SIG-M5 treated with dmso at 0.1 percent for 504 hours (cell line): Measurements from ENCODE around the gene HMGN4.
"Not testable (repeated sequence)": the region's sequence is repeated elsewhere in the genome, so short reads cannot be mapped to it uniquely, and the experiment has no call there.

Experiments
- DNase-seq: peaks from one replicate; lab custom pipeline; 2025; ENCODE audit not compliant: unreplicated experiment; lab: John Stamatoyannopoulos, UW

Gene HMGN4

DNA sequence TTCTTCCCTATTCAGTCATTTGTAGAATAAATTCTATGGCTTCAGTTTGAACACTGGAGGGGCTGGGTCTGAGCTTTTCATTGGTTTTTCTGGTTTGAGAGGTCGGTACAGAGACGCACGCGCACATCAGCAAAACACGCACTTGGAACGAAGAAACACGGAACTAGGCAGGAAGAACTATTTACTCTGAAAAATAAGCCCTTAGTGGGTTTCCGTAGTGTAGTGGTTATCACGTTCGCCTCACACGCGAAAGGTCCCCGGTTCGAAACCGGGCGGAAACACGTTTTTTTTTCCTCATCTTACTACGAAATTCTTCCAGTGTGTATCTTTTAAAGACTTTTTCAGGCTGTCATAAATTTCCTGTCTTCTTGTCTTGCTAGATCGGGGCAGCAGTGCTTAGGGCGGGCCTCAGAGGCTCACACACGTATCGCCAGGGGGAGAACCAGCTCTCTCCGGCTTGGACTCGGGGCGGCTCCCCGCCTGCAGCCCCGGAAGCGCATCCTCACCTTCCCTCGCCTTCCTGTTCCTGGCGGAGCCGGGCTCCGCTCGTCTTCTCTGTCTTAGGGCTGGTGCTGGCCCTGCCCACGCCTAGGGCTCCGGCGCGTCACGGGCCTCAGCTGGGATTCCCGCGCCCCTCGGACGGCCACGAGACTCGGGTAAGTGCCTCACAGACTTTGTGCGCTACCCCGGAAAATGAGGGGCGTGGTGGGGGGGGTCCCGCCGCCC is at the start of gene HMGN4:
Gene HMGN4, plus strand, starts transcription at position 521 of the 726 bp plus-strand sequence. CDS start 6,841 bp downstream, outside the sequence.
- DNase-seq = peak; percentile 91

DNA sequence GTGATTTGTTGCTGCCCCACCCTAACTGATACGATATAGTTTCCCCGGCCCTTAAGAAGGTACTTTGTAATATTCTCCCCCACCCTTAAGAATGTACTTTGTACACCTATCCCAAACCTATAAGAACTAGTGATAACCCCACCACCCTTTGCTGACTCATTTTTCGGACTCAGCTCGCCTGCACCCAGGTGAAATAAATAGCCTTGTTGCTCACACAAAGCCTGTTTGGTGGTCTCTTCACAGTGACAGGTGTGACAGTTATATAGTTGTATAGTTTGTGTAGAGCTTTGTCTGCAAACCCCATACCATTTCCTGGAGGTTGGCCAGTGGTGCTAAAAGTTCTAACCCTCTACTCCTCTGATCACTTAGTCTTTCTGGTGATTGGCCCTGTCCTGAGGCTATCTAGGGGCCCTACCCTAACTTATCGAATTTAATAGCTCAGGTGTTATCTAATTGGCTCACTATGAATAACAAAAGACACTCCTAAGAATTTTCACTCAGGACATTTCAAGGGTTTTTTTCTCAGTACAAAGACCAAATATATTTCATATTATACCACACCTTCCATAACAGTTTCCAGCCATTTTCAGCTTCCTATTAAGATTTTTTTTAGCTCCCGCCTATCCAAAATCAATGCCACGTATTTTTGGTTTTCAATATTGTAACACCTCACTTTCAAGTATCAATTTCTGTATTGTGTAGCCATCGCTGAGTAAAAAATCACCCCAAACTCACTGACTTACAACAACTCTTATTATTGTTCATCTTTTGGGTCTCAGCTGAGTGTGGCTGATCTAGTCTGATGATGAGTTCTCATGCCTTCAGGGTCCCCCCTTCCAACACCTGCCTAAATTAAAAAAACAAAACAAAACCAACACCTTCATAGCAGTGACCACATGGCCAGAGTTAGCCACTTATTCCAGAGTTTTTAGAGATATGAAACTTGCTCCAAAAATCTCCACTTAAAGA is 47.9 kb upstream of the HMGN4 start:
- no peak for DNase-seq

DNA sequence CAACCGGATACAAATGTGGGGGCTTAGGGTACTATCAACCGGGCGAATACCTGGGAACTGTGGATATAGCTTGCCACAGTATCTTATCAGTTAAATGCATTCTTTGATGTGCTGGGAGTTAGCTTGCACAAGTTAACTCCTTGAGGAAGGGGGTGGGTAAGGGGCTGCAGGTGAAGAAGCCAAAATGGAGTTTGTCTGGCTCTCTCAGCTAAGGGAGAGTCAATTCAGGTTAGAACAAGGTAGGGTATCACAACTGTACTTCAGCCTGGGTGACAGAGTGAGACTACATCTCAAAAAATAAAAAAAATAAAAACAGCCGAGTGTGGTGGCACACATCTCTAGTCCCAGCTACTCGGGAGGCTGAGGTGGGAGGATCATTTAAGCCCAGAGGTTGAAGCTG is 46.6 kb upstream of the HMGN4 start:
- DNase-seq = no peak

DNA sequence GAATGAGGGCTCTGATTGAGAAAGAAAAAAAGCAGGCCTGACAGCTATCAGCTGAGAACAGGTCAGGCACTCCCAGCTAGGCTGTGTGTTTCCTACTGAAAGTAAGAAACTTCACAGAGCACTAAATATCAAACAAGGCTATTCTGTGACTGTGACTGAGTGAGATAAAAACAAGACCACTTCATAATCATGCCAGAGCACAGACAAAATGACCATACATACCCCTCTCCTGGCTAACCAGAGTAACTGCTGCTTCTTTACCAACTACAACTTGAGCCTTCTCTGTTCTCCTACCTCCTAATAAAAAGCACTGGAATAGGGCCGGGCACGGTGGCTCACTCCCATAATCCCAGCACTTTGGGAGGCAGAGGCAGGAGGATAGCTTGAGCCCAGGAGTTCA is 44.9 kb upstream of the HMGN4 start:
- DNase-seq = no peak

DNA sequence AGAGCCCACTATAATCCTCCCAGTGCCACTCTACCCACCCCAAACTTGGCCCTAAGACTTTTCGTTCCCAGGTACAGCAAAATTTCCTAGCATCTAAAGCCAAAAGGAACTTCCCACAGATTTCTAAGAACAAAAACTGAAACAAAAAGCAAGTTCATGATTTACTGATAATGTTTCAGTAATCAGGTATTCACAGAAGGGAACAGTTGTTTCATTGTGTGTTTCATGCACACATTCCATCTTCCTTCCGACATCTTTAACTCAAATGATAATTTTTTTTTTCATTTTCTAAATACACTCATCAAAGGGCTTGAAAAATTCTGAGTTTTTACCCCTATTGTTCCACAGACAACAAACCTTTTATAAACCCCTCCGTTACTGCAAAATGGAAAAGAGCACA is 44.0 kb upstream of the HMGN4 start:
- no peak for DNase-seq

DNA sequence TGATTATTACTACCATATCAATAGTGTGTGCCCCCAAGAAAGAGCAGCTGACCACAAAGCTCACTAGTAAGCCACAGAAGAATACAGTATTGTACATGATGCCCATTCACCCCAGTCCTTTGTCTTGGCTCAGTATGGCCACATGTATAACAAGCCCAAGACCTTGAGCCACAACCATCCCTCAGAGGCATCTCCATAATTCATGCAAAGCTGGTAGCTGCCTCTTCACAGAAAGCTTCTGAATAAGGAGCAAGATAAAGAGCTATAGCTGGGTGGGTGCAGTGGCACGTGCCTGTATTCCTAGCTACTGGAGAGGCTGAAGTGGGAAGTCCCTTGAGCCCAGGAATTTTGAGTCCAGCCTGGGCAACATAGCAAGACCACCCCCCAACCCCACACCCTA is 42.9 kb upstream of the HMGN4 start:
- no peak for DNase-seq

DNA sequence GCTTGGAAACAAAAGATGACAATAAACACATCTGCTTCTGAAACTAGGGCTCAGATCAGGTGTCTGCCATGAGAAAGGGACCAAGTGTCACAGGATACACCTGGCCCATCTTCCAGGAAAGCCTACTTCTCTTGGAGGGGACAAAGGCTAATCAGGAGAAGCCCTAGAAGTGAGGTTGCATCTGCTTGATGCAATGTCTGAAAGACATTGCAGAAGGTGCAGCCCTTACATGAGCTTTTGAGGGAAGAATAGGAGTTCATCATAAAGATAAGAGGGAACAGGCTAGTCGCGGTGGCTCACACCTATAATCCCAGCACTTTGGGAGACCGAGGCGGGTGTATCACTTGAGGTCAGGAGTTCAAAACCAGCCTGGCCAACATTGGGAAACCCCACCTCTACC is 40.6 kb upstream of the HMGN4 start:
- no peak for DNase-seq

DNA sequence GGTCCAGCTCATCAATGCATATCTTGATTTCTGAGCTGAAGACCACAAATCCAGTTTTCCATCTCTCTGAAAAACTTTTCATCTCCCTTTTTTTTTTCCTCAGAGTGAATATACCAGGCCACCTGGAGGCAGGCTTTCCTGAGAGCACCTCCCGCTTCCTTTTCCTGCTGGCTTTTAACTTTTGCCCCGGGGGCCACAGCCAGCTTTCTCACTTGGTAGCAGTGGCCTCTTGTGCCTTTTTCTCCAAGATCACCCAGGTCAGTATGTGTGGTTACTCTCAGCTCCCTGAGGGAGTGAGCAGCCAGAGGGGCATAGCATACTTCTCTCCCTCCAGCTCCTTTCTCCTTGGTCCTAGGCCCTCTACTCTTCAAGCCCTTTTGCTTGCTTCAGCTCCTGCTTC is 38.1 kb upstream of the HMGN4 start, which contains the start of gene BTN1A1:
Gene BTN1A1, plus strand, starts transcription at position 202 of the 400 bp plus-strand sequence. CDS start 984 bp downstream, outside the sequence.
- no peak for DNase-seq

DNA sequence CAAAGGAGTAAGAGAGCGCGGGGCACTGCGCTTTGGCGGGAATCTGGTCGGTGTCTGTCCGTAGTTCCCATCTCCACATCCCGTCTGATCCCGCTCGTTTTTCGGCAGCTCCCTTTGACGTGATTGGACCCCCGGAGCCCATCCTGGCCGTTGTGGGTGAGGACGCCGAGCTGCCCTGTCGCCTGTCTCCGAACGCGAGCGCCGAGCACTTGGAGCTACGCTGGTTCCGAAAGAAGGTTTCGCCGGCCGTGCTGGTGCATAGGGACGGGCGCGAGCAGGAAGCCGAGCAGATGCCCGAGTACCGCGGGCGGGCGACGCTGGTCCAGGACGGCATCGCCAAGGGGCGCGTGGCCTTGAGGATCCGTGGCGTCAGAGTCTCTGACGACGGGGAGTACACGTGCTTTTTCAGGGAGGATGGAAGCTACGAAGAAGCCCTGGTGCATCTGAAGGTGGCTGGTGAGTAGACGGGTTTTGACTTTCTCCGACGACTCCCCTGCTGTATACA is 36.6 kb upstream of the HMGN4 start:
- no peak for DNase-seq

DNA sequence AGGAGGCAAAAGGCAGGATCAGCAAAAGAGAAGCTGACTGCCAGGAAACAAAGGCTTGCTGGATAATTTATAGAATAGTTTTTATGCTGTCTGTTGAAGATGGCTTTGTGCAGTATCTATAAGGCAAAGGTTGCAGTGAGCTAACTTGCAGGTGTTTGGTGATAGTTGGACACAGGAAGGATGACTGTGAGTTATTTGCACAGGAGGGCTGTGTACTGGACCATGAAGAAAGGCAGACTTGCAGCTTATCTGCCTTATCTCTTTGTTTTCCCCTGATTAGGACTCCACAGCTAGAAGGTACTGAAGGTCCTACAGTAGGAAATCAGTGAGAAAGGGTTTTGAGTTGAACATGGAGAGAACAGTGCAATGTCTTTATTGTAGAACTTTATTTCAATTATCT is 36.0 kb upstream of the HMGN4 start:
- no peak for DNase-seq

DNA sequence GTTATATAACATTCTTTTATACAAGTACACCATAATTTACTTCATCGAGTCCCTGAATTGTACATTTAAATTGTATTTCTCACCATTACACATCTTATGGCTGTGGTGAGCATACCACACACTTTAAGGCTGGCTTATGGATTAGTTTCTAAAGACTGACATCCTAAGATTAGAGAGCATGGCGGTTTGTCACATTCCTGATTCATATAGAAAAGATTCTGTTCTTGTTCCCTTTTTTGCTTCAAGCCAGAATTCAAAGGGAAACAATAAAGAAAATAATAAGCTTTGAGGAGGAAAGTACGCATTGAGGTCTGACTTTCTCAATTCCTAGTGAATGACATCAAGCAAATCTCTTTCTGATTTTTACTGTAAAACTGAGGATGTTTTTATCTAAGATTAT is 35.5 kb upstream of the HMGN4 start:
- DNase-seq = no peak

DNA sequence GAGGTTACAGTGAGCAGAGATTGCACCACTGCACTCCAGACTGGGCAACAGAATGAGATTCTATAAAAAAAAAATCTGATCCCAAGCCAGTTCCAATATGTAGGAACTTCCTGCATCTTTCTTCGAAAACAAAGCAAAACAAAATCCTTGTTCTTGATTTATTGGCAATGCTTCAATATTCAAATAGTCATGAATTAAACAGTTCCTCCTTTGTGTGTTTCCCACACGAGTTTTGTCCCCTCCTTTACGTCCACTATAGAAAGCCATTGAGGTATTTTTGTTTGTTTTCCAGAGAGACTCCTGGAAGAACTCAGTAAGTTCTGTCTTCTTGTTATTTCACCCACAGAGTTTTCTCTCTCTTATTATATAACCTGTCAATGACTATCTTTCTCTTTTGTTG is 30.5 kb upstream of the HMGN4 start:
- DNase-seq = no peak

DNA sequence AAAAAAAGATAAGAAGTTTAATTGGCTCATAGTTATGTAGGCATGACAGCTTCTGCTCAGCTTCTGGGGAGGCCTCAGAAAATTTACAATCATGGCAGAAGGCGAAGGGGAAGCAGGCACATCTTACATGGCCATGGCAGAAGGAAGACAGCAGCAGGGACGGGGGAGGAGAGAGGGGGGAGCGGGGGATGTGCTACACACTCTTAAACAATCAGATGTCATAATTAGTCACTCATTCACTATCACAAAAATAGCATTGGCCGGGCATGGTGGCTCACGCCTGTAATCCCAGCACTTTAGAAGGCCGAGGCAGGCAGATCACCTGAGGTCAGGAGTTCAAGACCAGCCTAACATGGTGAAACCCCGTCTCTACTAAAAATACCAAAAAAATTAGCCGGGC is 27.1 kb upstream of the HMGN4 start:
- DNase-seq = not testable (repeated sequence)

DNA sequence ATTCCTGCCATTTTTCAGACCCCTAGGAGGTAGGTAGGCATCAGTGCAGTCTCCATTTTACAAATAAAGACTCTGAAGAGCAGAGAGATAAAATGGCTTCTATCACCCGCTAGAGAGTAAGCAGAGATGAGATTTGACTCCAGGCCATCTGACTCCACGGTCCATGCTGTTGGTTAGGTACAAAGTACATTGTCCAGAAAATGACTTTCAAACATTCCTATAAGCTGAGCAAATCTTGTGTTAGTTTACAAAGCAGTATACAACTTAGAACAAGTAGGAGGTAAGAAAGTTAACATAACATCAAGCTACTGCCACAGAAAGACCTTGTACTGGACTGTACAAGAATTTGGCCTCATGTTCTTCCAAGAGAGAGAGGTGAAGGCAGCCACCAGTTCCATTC is 23.2 kb upstream of the HMGN4 start:
- no peak for DNase-seq

DNA sequence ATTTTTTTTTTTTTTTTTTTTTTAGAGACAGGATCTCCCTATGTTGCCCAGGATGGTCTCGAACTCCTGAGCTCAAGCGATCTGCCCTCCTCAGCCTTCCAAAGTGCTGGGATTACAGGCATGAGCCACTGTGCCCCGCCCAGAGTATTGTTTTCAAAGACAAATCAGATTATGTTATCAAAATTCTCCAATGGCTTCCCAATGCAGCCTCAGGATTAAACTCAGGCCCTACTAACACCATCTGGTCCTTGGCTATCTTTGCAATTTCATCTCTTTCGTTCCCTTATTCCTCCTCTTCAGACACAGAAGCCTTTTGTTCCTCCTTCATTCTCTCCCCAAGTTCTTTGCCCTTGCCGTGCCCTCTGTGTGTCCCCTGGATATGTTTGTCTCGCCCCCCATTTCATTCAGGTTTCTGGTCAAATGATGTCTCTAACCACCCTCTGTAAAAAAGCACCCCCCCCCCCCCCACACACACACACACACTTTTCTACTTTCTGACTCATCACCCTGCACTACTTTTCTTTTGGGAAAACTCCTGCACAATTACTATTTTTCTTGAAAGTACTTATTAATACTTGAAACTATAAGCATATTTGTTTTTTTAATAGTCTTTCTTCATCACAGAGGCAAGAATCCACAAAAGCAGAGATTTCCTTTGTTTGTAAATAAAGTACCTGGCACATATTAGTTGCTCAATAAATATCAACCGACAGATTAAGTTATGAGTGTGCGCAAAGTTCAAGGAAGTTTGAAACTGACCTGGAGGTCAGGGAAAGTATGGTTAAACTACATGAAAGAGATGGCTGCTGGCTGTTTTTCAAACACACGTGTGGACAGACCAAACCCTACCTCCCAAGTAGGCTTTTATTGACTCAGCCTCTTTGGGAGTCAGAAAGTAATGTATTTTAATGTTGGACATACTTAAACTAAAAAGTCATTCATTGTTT is 21.4 kb upstream of the HMGN4 start:
- no peak for DNase-seq

DNA sequence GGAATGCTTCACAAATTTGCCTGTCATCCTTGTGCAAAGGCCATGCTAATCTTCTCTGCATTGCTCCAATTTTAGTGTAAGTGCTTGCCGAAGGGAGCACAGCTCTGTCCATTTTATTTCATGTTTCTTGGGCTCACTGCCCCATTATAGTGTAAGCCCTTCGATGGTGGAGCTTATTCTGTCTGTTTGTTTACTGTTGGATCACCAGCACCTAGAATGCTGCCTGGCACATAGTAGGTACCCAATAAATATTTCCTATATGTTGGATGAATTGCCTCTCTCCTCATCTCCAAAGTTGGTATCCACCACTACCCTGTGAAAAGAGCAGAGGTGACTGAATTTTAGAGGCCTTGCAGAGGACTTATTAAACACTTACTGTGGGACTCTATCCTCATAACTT is 18.8 kb upstream of the HMGN4 start:
- DNase-seq = no peak

DNA sequence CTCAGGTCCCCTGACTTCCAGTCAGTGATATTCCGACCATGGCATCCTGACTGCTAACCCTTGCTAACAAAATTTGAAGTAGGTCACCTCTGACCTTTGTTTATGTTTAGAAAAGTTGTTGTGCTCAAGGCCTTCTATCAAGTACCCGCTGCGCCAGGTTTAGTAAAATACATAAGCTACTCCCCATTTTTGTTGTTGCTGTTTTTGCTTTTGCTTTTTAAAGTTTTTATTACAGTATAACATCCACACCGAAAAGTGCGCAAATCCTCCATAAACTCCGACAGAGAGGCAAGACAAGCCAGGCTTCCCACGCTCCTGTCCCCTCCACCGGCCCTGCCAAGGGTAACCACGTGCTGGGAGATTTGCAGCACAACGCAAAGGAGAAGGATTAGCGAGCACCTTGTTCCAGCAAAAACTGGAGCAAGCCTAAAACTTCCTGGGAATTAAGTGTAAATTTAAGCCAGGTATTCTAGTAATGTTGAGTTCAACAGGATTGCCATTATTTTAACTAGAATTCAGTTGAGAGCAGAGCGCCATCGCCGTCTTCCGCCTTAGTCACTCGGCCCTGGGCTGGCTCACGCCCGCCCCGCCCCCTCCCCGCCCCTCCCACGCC is 17.8 kb upstream of the HMGN4 start:
- peak; percentile 74 for DNase-seq

DNA sequence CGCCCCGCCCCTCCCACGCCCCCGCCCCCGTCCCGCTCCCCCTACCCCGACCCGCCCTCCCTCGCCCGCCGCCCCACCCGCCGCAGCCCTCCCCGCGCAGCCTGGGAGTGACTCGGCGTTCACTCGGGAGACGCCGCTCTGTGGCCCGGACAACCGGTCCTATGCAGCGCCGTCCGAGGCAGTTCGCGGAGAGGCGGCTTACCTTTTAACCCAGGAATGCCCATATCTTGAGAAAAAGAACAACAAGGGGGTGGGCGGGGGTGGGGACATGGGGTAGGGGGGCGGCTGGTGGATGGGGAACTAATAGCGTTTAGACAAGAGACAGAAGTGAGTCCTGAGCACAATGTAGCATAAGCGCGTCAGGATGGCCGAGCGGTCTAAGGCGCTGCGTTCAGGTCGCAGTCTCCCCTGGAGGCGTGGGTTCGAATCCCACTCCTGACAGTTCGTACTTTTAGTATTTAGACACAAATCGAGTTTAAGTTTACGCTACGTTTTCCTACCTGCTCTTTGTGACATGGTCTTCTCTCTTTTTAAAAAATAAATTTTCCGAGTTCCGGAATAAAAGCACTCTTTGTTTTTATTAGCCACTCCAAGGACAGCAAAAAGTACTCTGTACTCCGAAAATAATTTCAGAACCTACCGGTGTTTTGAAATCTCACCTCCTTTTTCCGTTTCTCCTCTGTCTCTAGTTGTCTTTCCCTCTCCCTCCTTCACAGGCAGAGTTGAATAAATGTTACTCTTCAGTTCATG is 17.1 kb upstream of the HMGN4 start:
- peak; percentile 74 for DNase-seq

DNA sequence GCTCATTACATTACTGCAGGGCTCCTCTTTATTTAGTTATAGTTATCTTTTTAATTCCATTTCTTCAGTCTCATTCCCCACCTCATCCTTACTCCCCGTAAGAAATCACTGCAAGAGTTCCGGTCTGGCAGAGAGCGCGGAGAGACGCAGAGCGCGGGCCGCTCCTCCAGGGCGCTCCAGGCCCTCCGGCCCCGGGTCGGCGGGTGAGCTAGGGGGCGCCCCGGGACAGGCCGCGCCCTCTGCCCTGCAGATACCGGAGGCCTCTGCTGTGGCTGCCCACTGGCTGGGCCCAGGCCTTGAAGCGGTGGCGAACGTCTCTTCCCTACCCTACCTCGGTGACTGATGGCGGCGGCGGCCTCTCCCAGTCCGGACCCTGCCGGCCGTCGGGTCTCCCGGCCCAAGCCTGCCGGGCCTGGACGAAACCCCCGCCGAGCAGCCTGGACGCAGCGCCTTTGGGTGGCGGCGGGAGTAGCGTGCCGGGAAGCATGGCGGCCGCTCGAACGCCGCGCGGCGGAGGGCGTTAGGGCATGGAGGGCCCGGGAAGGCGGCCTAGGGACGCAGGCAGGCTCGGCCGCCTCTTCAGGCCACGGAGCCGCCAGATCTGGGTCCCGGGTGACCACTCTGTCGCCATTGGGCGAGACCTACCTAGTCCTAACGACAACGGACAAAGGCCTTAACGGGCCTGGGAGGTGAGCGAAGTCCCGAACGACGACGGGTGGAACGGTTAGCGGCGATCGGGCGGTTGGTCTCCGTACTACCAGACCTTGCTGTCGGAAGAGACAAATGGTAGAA is 16.4 kb upstream of the HMGN4 start:
- peak; percentile 67 for DNase-seq
